HG02852 (cell line): ENCODE measurements around the gene YJEFN3.

Source experiments
- ATAC-seq: cut with Tn5 transposase; IDR thresholded peaks from one replicate; pipeline ENCODE4 v1.9.1; 2021; ENCODE audit warnings: mild to moderate bottlenecking, moderate library complexity; ENCODE audit not compliant: unreplicated experiment

YJEFN3 gene

GRCh38 chr19:19537075-19538048, 8.7 kb downstream of the YJEFN3 start:
- no peak for ATAC-seq

GRCh38 chr19:19538061-19538784, 9.5 kb downstream of the YJEFN3 start, which contains the start of gene CILP2:
Gene CILP2 (plus strand): TSS chr19:19538265. CDS start chr19:19538350, 85 bp downstream.
- no peak for ATAC-seq

- ATAC-seq, result no peak
Measured at GRCh38 chr19:19538785-19539166, 10.1 kb downstream of the YJEFN3 start.

GRCh38 chr19:19539698-19540063, 11.0 kb downstream of the YJEFN3 start:
- no peak for ATAC-seq

- no peak for ATAC-seq
Measured at GRCh38 chr19:19540064-19540714, 11.5 kb downstream of the YJEFN3 start.

GRCh38 chr19:19540715-19541515, 12.2 kb downstream of the YJEFN3 start:
- no peak for ATAC-seq

GRCh38 chr19:19541616-19542015, 12.9 kb downstream of the YJEFN3 start:
- ATAC-seq, result no peak

GRCh38 chr19:19542507-19542906, 13.8 kb downstream of the YJEFN3 start:
- no peak for ATAC-seq

- ATAC-seq, result no peak
Measured at GRCh38 chr19:19543101-19543500, 14.4 kb downstream of the YJEFN3 start.

GRCh38 chr19:19543640-19544039, 14.9 kb downstream of the YJEFN3 start:
- ATAC-seq, result no peak

GRCh38 chr19:19544257-19544953, 15.7 kb downstream of the YJEFN3 start:
- no peak for ATAC-seq

- no peak for ATAC-seq
Measured at GRCh38 chr19:19544954-19545591, 16.4 kb downstream of the YJEFN3 start.

GRCh38 chr19:19545707-19546106, 17.0 kb downstream of the YJEFN3 start:
- no peak for ATAC-seq

GRCh38 chr19:19546751-19547162, 18.0 kb downstream of the YJEFN3 start:
- ATAC-seq, result no peak

- ATAC-seq, result no peak
Measured at GRCh38 chr19:19547674-19548336, 19.1 kb downstream of the YJEFN3 start.

- ATAC-seq, result no peak
Measured at GRCh38 chr19:19548915-19549759, 20.4 kb downstream of the YJEFN3 start.

- no peak for ATAC-seq
Measured at GRCh38 chr19:19549804-19550464, 21.2 kb downstream of the YJEFN3 start.
